Panc1 (cell line): ENCODE data around the gene MGMT. TPM values are rescaled to one million over a fixed set of nuclear protein-coding genes. Genes with fewer than 3 reads are reported as not detected.

Source experiments
- ATAC-seq: fragments of 200-7000 bp; cut with Tn5 transposase; 2 replicates; pipeline ENCODE4 v1.9.1; 2020; ENCODE audit warnings: mild to moderate bottlenecking, moderate library complexity
- BruUV-seq: library from RNA; stranded (reverse); fragments of 400-500 nt; replicated peaks from 2 replicates; lab custom pipeline; 2021; lab: Mats Ljungman, UMichigan
- CTCF ChIA-PET: fragments of 300-600 bp; sonication (Branson Sonifier 250); formaldehyde crosslinking; loops from one replicate; lab custom pipeline; 2022; ENCODE audit warnings: antibody characterized with exemption; lab: Charles Lee
- POLR2A ChIA-PET: fragments of 300-600 bp; sonication (Branson Sonifier 250); formaldehyde crosslinking; loops from one replicate; lab custom pipeline; 2022; ENCODE audit warnings: antibody characterized with exemption; lab: Charles Lee
- DNase-seq: peaks from one replicate; pipeline ENCODE4 v3.0.0-alpha.2; 2010; ENCODE audit warnings: low read depth, low spot score
- H3K27ac ChIP-seq: 2 replicates; pipeline ENCODE4 v1.5.1; 2011; ENCODE audit warnings: mild to moderate bottlenecking, low read length, inconsistent platforms
- H3K27me3 ChIP-seq: fragments of 200-500 bp; sonication (Bioruptor generic); 2 replicates; pipeline ENCODE4 v1.6.0; 2014; ENCODE audit warnings: low read length, inconsistent platforms; ENCODE audit not compliant: control insufficient read depth, insufficient read depth
- H3K36me3 ChIP-seq: fragments of 200-500 bp; sonication (Bioruptor generic); 2 replicates; pipeline ENCODE4 v1.5.1; 2014; ENCODE audit warnings: inconsistent platforms, mild to moderate bottlenecking, low read length, moderate library complexity; ENCODE audit not compliant: control insufficient read depth, insufficient read depth
- H3K4me1 ChIP-seq: 2 replicates; pipeline ENCODE4 v1.5.1; 2011; ENCODE audit warnings: inconsistent platforms, mild to moderate bottlenecking, low read length, moderate library complexity; ENCODE audit not compliant: control insufficient read depth, insufficient read depth
- H3K4me3 ChIP-seq, 2 experiments: 2 replicates each; pipeline ENCODE4 v1.5.1; 2011 to 2012; ENCODE audit warnings: low read depth in 2 of 2, low read length in 2 of 2, mild to moderate bottlenecking in 2 of 2, inconsistent platforms in 1 of 2, moderate library complexity in 1 of 2
- H3K9me3 ChIP-seq: fragments of 200-500 bp; sonication (Bioruptor generic); 2 replicates; pipeline ENCODE4 v1.5.1; 2014; ENCODE audit warnings: low read depth, mild to moderate bottlenecking, inconsistent platforms, low read length, moderate library complexity; ENCODE audit not compliant: control insufficient read depth, insufficient read depth
- CTCF ChIP-seq: fragments of 450-650 bp; IDR thresholded peaks from 2 replicates; pipeline ENCODE4 v1.5.1; 2017; ENCODE audit warnings: mild to moderate bottlenecking
- POLR2AphosphoS5 ChIP-seq: IDR thresholded peaks from 2 replicates; pipeline ENCODE4 v1.6.1; 2012; ENCODE audit warnings: mild to moderate bottlenecking, low read depth, low read length, moderate library complexity
- REST ChIP-seq, 2 experiments: IDR thresholded peaks; 2 replicates each; pipeline ENCODE4 v1.6.1; 2011 to 2012; ENCODE audit warnings: low read depth in 2 of 2, control low read depth in 1 of 2, low read length in 1 of 2, mild to moderate bottlenecking in 1 of 2, moderate library complexity in 1 of 2; ENCODE audit not compliant: insufficient read depth in 1 of 2
- SIN3A ChIP-seq: IDR thresholded peaks from 2 replicates; pipeline ENCODE4 v1.6.1; 2012; ENCODE audit warnings: low read depth, mild to moderate bottlenecking, low read length, moderate library complexity, borderline replicate concordance; ENCODE audit not compliant: insufficient read depth
- TCF7L2 ChIP-seq: IDR thresholded peaks from 2 replicates; pipeline ENCODE4 v1.6.1; 2011; ENCODE audit warnings: mild to moderate bottlenecking, low read depth, low read length, inconsistent platforms
- in situ Hi-C: cut with HindIII; loops from 2 replicates; pipeline ENCODE4 v1.10.0; 2016; ENCODE audit warnings: low sequenced_read_pairs, low pct_unique_long_range_greater_than_20kb
- intact Hi-C: fragments of 100-400 bp; cut with micrococcal nuclease; formaldehyde crosslinking; loops from one replicate; pipeline ENCODE4 v1.10.0; 2022; ENCODE audit not compliant: unreplicated experiment
- total RNA-seq: library from RNA; stranded (reverse); gene quantifications from one replicate; pipeline ENCODE4 v1.2.1, GENCODE V29; 2021; ENCODE audit not compliant: unreplicated experiment

Gene MGMT
- total RNA-seq, 1 experiment from 2014 or later: 27.3 TPM

- POLR2A ChIA-PET: no interaction called here
- no peak for DNase-seq
- TF ChIP-seq SIN3A: no peak
- Histone ChIP-seq H3K27ac (no peak overlapping the region), H3K4me1 (no peaks in the 10 kb centered on the region), H3K9me3 (peaks cover 12% of the 10 kb centered on the region; the same call in 1 of the 2 replicates), H3K27me3 (no peaks in the 10 kb centered on the region), H3K4me3 (no peak overlapping the region), H3K36me3 (no peaks in the 10 kb centered on the region)
- no peak for ATAC-seq
- in situ Hi-C loops (no loop called here), intact Hi-C loops (no loop called here)
- CTCF ChIA-PET: no interaction called here
- BruUV-seq: no TSS peak
These were observed 251.7 kb downstream of the MGMT start for GRCh38 chr10:129718548-129719414.

- TF ChIP-seq SIN3A: no peak
- no peak for TF ChIP-seq CTCF
- TF ChIP-seq REST (IDR thresholded peaks at IDR 0.05; ENCODE audit: insufficient read depth in 1 of 2, low read depth in 2 of 2, low read length in 1 of 2): no peak
- TF ChIP-seq POLR2AphosphoS5: no peak
- TF ChIP-seq TCF7L2: no peak
- ATAC-seq (no peak), DNase-seq (no peak)
- peaks cover 12% of the 10 kb centered on the region; the same call in 1 of the 2 replicates for H3K9me3 ChIP-seq
- no peaks in the 10 kb centered on the region for H3K27me3 ChIP-seq
- no peak overlapping the region for H3K4me3 ChIP-seq
- in situ Hi-C loops (no loop called here), intact Hi-C loops (no loop called here)
- H3K4me1 ChIP-seq: no peaks in the 10 kb centered on the region
- ChIA-PET POLR2A (no interaction called here), CTCF (no interaction called here)
- no peak overlapping the region for H3K27ac ChIP-seq
- H3K36me3 ChIP-seq: no peaks in the 10 kb centered on the region
- no TSS peak for BruUV-seq
These were observed 252.3 kb downstream of the MGMT start for GRCh38 chr10:129719415-129719739.
